ENCODE measurements around the gene PHKB.

PHKB gene

DNA sequence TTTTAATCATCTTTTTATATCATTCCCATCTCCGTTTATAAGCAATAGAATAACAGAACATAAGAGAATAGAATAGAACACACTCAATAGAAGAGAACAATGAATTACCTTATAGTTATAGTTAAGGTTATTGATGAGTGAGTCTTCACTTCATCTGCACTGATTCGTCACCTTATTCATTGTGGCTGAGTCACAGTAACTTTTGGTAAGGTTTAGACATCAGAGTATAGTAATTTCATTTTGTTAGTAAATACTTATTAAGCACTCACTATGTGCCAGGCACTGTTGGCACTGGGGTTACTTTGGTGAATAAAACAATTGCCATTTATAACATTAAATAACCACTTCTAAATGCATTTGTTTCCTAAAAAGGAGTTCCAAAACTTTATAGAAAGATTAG lies 22.5 kb downstream of the PHKB start (continued):
- TF ChIP-seq, protein P1, sequence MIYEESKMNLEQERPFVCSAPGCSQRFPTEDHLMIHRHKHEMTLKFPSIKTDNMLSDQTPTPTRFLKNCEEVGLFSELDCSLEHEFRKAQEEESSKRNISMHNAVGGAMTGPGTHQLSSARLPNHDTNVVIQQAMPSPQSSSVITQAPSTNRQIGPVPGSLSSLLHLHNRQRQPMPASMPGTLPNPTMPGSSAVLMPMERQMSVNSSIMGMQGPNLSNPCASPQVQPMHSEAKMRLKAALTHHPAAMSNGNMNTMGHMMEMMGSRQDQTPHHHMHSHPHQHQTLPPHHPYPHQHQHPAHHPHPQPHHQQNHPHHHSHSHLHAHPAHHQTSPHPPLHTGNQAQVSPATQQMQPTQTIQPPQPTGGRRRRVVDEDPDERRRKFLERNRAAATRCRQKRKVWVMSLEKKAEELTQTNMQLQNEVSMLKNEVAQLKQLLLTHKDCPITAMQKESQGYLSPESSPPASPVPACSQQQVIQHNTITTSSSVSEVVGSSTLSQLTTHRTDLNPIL (CRISPR knock-in tag; IDR thresholded peaks at IDR 0.05; ENCODE audit: low read depth): no peak
- no peak for TF ChIP-seq PPARA (CRISPR knock-in tag; IDR thresholded peaks at IDR 0.05; ENCODE audit: borderline replicate concordance)
- TF ChIP-seq CSDC2 (CRISPR knock-in tag; IDR thresholded peaks at IDR 0.05): no peak
- no peak for TF ChIP-seq TOX (CRISPR knock-in tag; IDR thresholded peaks at IDR 0.05; ENCODE audit: borderline replicate concordance)

DNA sequence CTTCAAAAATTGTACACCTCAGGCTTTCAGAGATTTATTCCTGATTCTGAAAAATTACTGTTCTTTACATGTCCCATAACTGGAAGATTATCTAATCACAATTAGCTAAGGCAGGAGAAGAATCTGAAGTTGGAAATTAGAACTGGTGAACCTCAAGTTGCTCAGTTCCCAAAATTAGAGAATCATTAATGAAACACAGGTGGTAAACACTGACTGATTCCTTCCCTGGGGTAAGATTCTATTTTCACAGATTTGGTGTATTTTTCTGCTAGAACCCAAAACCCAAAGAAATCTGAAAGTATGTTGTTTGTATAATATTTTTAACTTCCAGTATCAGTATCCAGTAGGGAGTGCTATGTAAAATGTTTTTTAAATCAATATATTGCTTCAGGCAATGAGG lies 25.7 kb downstream of the PHKB start:
- ATAC-seq: no peak
- TF ChIP-seq, protein P2, sequence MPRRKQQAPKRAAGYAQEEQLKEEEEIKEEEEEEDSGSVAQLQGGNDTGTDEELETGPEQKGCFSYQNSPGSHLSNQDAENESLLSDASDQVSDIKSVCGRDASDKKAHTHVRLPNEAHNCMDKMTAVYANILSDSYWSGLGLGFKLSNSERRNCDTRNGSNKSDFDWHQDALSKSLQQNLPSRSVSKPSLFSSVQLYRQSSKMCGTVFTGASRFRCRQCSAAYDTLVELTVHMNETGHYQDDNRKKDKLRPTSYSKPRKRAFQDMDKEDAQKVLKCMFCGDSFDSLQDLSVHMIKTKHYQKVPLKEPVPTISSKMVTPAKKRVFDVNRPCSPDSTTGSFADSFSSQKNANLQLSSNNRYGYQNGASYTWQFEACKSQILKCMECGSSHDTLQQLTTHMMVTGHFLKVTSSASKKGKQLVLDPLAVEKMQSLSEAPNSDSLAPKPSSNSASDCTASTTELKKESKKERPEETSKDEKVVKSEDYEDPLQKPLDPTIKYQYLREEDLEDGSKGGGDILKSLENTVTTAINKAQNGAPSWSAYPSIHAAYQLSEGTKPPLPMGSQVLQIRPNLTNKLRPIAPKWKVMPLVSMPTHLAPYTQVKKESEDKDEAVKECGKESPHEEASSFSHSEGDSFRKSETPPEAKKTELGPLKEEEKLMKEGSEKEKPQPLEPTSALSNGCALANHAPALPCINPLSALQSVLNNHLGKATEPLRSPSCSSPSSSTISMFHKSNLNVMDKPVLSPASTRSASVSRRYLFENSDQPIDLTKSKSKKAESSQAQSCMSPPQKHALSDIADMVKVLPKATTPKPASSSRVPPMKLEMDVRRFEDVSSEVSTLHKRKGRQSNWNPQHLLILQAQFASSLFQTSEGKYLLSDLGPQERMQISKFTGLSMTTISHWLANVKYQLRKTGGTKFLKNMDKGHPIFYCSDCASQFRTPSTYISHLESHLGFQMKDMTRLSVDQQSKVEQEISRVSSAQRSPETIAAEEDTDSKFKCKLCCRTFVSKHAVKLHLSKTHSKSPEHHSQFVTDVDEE (CRISPR knock-in tag; IDR thresholded peaks at IDR 0.05): no peak
- TF ChIP-seq, protein P3, sequence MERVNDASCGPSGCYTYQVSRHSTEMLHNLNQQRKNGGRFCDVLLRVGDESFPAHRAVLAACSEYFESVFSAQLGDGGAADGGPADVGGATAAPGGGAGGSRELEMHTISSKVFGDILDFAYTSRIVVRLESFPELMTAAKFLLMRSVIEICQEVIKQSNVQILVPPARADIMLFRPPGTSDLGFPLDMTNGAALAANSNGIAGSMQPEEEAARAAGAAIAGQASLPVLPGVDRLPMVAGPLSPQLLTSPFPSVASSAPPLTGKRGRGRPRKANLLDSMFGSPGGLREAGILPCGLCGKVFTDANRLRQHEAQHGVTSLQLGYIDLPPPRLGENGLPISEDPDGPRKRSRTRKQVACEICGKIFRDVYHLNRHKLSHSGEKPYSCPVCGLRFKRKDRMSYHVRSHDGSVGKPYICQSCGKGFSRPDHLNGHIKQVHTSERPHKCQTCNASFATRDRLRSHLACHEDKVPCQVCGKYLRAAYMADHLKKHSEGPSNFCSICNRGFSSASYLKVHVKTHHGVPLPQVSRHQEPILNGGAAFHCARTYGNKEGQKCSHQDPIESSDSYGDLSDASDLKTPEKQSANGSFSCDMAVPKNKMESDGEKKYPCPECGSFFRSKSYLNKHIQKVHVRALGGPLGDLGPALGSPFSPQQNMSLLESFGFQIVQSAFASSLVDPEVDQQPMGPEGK (CRISPR knock-in tag; IDR thresholded peaks at IDR 0.05; ENCODE audit: borderline replicate concordance): no peak
- TF ChIP-seq ZNF565 (CRISPR knock-in tag; conservative IDR thresholded peaks at IDR 0.05; ENCODE audit: low read depth) (no peak), ZNF8 (CRISPR knock-in tag; IDR thresholded peaks at IDR 0.05) (no peak), ESRRG (CRISPR knock-in tag; IDR thresholded peaks at IDR 0.05) (no peak), SNAI2 (CRISPR knock-in tag; IDR thresholded peaks at IDR 0.05) (no peak), CSDC2 (CRISPR knock-in tag; IDR thresholded peaks at IDR 0.05) (no peak), ARNTL (CRISPR knock-in tag; IDR thresholded peaks at IDR 0.05; ENCODE audit: borderline replicate concordance, low read depth) (no peak), GLIS3 (CRISPR knock-in tag; IDR thresholded peaks at IDR 0.05) (no peak), ZFP3 (CRISPR knock-in tag; IDR thresholded peaks at IDR 0.05) (no peak), ZNF70 (CRISPR knock-in tag; IDR thresholded peaks at IDR 0.05) (no peak), RARB (CRISPR knock-in tag; IDR thresholded peaks at IDR 0.05) (no peak), OSR1 (CRISPR knock-in tag; IDR thresholded peaks at IDR 0.05) (no peak), ISL1 (CRISPR knock-in tag; IDR thresholded peaks at IDR 0.05) (no peak), TCF4 (CRISPR knock-in tag; IDR thresholded peaks at IDR 0.05; ENCODE audit: borderline replicate concordance) (no peak), ZFP30 (CRISPR knock-in tag; IDR thresholded peaks at IDR 0.05) (no peak), TOX (CRISPR knock-in tag; IDR thresholded peaks at IDR 0.05; ENCODE audit: borderline replicate concordance) (no peak)
- TF ChIP-seq, protein P1 (CRISPR knock-in tag; IDR thresholded peaks at IDR 0.05; ENCODE audit: low read depth): no peak
- TF ChIP-seq, protein P4, sequence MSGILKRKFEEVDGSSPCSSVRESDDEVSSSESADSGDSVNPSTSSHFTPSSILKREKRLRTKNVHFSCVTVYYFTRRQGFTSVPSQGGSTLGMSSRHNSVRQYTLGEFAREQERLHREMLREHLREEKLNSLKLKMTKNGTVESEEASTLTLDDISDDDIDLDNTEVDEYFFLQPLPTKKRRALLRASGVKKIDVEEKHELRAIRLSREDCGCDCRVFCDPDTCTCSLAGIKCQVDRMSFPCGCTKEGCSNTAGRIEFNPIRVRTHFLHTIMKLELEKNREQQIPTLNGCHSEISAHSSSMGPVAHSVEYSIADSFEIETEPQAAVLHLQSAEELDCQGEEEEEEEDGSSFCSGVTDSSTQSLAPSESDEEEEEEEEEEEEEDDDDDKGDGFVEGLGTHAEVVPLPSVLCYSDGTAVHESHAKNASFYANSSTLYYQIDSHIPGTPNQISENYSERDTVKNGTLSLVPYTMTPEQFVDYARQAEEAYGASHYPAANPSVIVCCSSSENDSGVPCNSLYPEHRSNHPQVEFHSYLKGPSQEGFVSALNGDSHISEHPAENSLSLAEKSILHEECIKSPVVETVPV (CRISPR knock-in tag; IDR thresholded peaks at IDR 0.05): no peak

DNA sequence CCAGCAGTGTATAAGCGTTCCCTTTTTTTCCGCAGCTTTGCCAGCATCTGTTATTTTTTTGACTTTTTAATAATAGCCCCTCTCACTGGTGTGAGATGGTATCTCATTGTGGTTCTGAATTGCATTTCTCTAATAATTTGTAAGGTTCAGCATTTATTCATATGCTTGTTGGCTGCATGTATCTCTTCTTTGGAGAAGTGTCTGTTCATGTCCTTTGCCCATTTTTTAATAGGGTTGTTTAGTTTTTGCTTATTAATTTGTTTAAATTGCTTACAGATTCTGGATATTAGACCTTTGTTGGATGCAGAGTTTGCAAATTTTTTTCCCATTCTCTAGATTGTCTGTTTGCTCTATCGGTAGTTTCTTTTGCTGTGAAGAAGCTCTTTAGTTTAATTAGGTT lies 26.9 kb downstream of the PHKB start:
- TF ChIP-seq ISL1 (CRISPR knock-in tag; IDR thresholded peaks at IDR 0.05): no peak
- no peak for ATAC-seq

DNA sequence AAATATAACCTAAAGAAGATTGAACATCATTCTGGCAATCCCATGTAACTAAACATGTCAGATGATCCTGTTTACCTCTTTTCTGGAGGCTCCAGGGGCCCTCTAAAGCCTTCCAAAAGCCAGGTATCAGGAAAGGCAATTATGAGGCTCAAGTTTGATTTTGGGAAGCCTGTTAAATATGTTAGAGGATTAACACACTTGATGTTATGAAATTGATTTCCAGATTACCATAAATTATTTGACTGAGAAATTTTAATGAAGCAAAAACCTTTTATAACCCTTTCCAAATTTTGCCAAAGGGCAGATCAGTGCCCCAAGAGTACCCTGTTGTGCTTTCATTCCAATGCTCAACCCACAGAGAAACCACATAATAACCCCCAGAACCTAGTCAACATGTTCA lies 29.3 kb downstream of the PHKB start:
- no peak for ATAC-seq
- TF ChIP-seq RARB (CRISPR knock-in tag; IDR thresholded peaks at IDR 0.05) (no peak), GLIS3 (CRISPR knock-in tag; IDR thresholded peaks at IDR 0.05) (no peak), PPARA (CRISPR knock-in tag; IDR thresholded peaks at IDR 0.05; ENCODE audit: borderline replicate concordance) (no peak), TCF4 (CRISPR knock-in tag; IDR thresholded peaks at IDR 0.05; ENCODE audit: borderline replicate concordance) (no peak), ARNTL (CRISPR knock-in tag; IDR thresholded peaks at IDR 0.05; ENCODE audit: borderline replicate concordance, low read depth) (no peak), TOX (CRISPR knock-in tag; IDR thresholded peaks at IDR 0.05; ENCODE audit: borderline replicate concordance) (no peak), CSDC2 (CRISPR knock-in tag; IDR thresholded peaks at IDR 0.05) (no peak), ZC3H10 (CRISPR knock-in tag; IDR thresholded peaks at IDR 0.05) (no peak), ZNF8 (CRISPR knock-in tag; IDR thresholded peaks at IDR 0.05) (no peak), ZFP3 (CRISPR knock-in tag; IDR thresholded peaks at IDR 0.05) (no peak), ZFP30 (CRISPR knock-in tag; IDR thresholded peaks at IDR 0.05) (no peak)
- TF ChIP-seq, protein P5, sequence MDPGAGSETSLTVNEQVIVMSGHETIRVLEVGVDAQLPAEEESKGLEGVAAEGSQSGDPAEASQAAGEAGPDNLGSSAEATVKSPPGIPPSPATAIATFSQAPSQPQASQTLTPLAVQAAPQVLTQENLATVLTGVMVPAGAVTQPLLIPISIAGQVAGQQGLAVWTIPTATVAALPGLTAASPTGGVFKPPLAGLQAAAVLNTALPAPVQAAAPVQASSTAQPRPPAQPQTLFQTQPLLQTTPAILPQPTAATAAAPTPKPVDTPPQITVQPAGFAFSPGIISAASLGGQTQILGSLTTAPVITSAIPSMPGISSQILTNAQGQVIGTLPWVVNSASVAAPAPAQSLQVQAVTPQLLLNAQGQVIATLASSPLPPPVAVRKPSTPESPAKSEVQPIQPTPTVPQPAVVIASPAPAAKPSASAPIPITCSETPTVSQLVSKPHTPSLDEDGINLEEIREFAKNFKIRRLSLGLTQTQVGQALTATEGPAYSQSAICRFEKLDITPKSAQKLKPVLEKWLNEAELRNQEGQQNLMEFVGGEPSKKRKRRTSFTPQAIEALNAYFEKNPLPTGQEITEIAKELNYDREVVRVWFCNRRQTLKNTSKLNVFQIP (CRISPR knock-in tag; IDR thresholded peaks at IDR 0.05; ENCODE audit: borderline replicate concordance, low read depth): no peak
- TF ChIP-seq, protein P1 (CRISPR knock-in tag; IDR thresholded peaks at IDR 0.05; ENCODE audit: low read depth): no peak

Measured in SK-N-SH treated with all-trans-retinoic acid at 6 μM for 48 hours (cell line).